UCSD-AML1 (cell line): Measurements from ENCODE around the gene GRIA1.

ENCODE experiments used
- DNase-seq: peaks from one replicate; lab custom pipeline; 2025; ENCODE audit not compliant: unreplicated experiment; lab: John Stamatoyannopoulos, UW

The GRIA1 gene

DNA sequence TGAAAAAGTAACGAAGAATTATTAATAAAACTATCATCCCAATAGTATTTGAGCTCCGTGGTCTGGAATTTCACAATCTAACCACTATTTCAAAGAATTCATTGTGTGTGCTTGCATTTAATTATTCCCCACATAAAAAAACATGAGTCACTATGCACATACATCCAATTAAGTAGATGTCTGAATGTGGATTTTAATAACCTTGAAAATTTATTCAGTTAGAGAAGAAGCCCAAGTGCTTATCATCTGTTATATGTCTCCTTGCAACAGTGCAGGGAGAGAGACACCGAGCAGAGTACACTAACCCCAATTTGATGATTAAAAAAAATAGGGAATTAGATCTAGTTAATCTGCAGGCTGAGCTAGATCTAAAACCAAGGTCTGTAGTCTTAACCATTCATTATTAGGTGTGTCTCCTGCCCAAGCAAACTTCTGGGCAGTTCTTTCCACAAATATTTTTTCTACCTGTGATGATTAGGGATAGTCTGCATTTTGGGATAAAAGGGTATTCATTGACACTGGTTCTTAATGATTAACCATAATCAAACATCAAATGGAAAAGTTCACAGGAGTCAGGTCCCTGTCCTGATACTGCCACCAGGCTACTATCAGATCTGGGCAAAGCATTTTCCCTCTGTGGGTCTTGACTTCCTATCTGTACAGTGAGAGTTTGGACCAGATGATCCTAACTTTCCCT, 164.2 kb downstream of the GRIA1 start:
- no peak for DNase-seq

GRCh38 chr5:153655201-153655510, 164.7 kb downstream of the GRIA1 start:
- DNase-seq: no peak

DNA sequence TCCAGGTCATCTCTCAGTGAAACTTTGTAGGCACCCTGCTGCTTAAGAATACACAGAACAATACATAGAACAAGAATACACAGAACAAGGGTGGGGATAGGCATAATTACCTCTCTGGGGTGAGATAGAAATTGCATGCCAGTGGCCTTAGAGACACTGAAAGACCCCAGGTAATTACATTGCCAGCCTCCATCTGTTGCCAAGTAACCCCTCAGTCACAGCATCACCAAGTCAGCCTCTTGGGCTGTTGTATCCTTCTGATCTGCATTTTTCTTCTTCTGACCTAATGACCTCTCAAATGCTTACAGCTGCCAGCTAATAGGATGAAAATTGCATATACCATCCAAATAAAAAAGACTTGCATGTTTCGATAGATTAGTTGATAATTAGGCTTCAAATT, 167.7 kb downstream of the GRIA1 start:
- DNase-seq: no peak

GRCh38 chr5:153658606-153659005, 168.1 kb downstream of the GRIA1 start:
- no peak for DNase-seq

GRCh38 chr5:153659039-153659736, 168.7 kb downstream of the GRIA1 start:
- no peak for DNase-seq

- no peak for DNase-seq
These were observed 170.4 kb downstream of the GRIA1 start for GRCh38 chr5:153660919-153661318.

DNA sequence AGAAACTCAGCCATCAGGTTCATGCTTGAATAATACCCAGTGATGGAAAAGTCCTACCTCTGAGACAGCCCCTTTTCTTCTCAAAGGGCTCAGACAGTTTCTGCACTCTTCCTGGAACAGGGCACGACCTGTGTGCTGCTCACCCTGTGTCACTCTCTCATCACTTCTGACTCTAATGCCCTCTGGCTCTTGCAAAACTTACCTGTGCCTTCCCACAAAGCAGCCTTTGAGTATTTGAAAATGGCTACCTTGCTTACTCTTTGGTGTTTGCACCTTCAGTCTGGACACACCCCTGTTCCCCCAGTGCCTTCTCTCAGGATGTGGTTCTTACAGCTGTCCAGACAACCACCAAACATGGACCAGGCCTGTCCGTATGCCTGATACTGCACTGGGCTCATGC, 171.4 kb downstream of the GRIA1 start:
- DNase-seq: no peak

DNA sequence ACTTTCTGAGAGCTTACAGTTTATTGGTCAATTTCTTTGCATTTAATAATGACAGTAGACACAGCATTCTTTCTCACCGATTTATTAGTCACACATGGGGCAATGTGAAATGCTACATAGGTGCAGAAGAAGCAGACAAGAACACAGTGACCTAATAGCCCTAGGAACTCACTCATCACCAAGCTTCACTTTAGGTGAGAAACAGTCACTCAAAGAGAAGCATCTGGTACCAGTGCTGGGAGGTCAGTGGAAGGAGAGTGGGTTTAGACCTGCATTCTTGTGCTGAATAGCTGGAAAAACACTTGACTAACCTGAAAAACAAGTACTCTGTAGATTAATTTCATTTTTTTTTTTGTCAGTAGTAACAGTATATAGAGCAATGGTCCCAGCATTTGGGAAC, 179.6 kb downstream of the GRIA1 start:
- no peak for DNase-seq

- DNase-seq: no peak
These were observed 181.3 kb downstream of the GRIA1 start for GRCh38 chr5:153671653-153672346.

DNA sequence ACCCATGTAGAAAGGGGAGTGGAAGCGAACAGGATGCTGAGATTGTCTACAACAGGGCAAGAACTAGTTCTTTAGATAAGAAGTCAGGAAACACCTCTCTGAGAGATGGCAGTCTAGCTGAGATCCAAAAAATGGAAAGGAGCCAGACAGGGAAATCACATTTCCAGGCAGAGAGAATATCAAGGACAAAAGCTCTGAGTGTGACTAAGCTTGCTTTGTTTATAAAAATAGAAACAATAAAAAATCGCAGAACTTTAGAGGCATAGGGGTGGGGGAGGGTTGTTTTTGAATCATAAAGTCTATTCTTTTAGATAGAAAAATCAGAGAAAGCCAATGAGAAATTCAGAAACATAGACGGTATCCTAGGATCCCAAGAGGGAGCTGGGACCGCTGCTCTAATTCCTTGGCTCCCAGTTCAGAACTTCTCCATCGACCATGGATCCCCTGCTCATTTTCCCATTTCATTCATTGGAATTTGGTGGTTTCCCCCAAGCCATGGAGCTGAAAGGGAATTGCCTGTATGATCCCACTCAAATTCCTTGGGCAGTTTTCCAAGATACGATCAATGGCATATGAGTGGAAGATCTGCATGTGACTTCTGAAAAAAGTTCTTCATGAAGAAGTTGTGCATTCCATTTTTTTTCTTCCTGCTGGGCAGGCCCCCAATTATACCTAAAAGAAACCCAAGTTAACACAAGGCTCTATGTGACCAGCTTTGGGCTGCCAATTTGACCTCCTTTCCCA, 182.0 kb downstream of the GRIA1 start:
- DNase-seq: no peak

GRCh38 chr5:153674356-153674755, 183.9 kb downstream of the GRIA1 start:
- no peak for DNase-seq

- DNase-seq: no peak
These were observed 185.9 kb downstream of the GRIA1 start for GRCh38 chr5:153676406-153676805.

DNA sequence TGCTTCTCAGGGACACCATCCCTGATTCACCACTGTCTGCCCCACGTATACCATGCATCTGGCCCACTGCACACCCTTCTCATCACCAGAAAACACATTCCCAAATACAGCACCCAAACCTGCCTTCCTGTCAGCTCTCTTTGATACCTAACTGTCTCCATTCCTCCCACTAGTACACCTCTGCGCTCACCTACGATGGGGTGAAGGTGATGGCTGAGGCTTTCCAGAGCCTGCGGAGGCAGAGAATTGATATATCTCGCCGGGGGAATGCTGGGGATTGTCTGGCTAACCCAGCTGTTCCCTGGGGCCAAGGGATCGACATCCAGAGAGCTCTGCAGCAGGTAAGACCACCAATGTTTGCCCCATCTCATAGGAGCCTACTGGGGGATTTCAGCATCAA, 186.4 kb downstream of the GRIA1 start:
- no peak for DNase-seq

DNA sequence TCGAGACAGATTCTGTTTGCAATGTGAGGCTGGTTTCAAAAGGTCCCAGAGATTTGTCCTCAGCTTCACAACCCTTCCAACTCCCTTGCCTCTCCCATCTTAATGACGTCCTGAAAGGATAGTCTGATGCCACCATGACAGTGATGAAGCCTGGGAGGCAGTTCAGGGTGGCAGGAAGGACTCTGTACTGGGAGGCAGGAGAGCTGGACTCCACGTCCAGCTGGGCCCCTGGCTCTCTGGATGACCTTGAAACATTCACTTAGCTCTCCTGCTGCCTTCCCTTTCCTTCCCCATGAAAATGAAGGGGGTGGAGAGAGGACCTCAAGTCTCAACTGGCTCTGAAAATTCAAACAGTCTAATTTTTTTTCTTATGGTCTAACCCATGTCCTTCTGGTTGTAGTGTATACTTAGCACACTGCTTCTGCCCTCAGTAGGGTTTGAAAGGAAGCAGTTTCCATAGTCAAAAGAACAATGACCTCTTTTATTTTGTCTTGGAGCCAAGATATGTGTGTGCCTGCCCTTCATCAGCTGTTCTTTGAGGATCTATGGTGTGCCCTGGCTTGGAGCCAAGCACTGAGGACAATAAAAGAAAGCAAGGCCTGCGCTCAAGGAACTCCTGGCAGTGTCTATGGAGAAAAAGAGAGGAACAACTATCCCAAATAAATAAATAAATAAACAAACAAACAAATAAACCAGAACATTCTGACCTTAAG, 188.3 kb downstream of the GRIA1 start:
- no peak for DNase-seq

DNA sequence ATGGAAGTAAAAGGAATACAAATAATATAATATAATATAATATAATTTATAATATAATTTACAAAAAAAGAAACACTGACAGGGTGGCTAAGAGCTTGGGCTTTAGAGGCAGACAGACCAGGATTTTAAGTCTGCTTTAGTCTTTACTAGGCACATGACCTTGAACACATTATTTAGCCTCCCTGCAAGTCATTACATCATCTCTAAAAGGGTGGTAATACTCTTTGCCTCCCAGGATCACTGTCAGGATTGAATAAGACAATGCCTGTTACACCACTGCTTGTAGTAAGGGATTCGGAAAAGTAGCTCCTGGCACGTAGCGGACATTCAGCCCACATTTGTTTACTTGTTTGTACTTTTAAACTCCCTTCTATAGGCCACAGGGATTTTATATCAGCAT, 199.8 kb downstream of the GRIA1 start:
- no peak for DNase-seq

- no peak for DNase-seq
These were observed 205.8 kb downstream of the GRIA1 start for GRCh38 chr5:153696256-153696655.

- no peak for DNase-seq
These were observed 208.6 kb downstream of the GRIA1 start for GRCh38 chr5:153699035-153699434.

DNA sequence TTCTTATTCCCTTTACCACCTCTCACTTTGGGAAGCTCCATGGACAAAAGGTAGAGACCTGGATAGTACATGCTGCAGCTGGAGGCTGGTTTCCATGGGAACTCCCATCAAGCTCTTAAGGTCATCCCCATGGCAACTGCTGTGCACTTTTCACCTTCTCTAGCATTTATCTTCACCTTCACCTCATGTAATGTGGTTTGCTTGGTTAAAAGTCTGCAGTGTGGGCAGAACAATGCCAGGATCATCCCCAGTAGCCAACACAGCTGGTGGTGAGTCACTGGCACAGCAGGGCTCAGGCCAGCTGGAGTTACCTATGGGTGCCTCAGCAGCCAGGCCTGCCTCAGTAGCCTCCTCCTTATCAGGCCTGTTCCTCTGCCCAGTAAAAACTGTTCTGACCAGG, 210.5 kb downstream of the GRIA1 start:
- DNase-seq: no peak

DNA sequence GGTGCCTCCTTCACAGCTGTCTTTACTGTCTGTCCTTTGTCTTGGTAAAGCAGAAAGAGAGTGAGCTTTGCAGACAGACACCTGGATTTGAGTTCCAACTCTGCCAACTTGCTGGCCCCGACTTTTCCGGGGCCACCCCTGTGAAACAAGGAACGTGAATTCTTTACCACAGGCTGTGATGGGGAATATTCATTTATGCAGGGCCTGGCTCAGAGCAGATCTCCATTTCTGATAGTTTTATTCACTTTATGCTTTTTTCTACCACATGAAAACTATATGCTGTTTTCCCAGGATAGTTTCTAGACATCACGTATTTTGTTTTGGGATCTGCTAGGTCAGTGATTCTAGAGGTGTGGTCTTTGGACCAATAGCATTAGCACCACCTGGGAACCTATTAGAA, 211.8 kb downstream of the GRIA1 start:
- no peak for DNase-seq

DNA sequence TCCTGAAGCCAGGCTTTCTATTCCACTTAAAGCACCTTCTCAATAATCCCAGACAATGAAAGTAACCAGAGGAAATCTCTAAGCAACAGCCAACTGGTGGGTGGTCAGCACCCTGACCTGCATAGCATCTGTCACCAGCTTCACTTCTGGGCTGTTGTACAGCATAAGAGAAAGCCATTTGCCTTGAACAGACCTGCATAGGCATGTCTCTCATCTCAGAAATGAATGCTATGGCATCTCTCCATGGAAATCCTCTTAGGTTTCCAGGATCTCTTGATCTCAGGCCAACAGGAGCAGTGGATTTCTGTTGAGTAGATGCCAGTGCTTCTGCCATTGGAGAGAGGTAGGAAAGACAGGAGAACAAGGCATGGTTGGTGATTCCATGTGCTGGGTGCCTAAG, 213.6 kb downstream of the GRIA1 start:
- DNase-seq: no peak

GRCh38 chr5:153707626-153708025, 217.2 kb downstream of the GRIA1 start:
- DNase-seq: no peak
